Loucy (cell line): ENCODE data around the gene CEP128.

Source experiments
- H2AFZ ChIP-seq: fragments of 200-600 bp; sonication (generic); 2 replicates; pipeline ENCODE4 v1.6.0; 2016; ENCODE audit warnings: antibody characterized with exemption, mild to moderate bottlenecking, low read length, moderate library complexity
- H3F3A ChIP-seq: fragments of 200-600 bp; 2 replicates; pipeline ENCODE4 v1.6.0; 2016; ENCODE audit warnings: antibody characterized with exemption, low read depth, mild to moderate bottlenecking
- H3K27me3 ChIP-seq: fragments of 200-600 bp; sonication (generic); 2 replicates; pipeline ENCODE4 v1.6.1; 2014; ENCODE audit warnings: low read length, mild to moderate bottlenecking; ENCODE audit not compliant: insufficient read depth, poor library complexity, severe bottlenecking
- H3K36me3 ChIP-seq: fragments of 200-600 bp; sonication (generic); 2 replicates; pipeline ENCODE4 v1.6.1; 2016; ENCODE audit warnings: low read length; ENCODE audit not compliant: insufficient read depth
- H3K4me1 ChIP-seq: fragments of 200-600 bp; sonication (generic); 2 replicates; pipeline ENCODE4 v1.5.1; 2014; ENCODE audit warnings: low read length, mild to moderate bottlenecking; ENCODE audit not compliant: insufficient read depth, poor library complexity, severe bottlenecking
- H3K4me2 ChIP-seq: fragments of 200-600 bp; sonication (generic); 2 replicates; pipeline ENCODE4 v1.6.0; 2014; ENCODE audit warnings: antibody characterized with exemption, low read length, low read depth, mild to moderate bottlenecking; ENCODE audit not compliant: poor library complexity, severe bottlenecking
- H3K4me3 ChIP-seq: fragments of 200-600 bp; sonication (generic); 2 replicates; pipeline ENCODE4 v1.5.1; 2014; ENCODE audit warnings: low read length, mild to moderate bottlenecking, mixed read lengths; ENCODE audit not compliant: poor library complexity, severe bottlenecking
- H3K79me2 ChIP-seq: fragments of 200-600 bp; sonication (generic); 2 replicates; pipeline ENCODE4 v1.6.1; 2014; ENCODE audit warnings: low read length; ENCODE audit not compliant: insufficient read depth
- H3K9ac ChIP-seq: fragments of 200-600 bp; sonication (generic); 2 replicates; pipeline ENCODE4 v1.6.0; 2014; ENCODE audit warnings: mild to moderate bottlenecking, low read depth, low read length, moderate library complexity; ENCODE audit not compliant: poor library complexity, severe bottlenecking
- H3K9me2 ChIP-seq: fragments of 200-600 bp; sonication (generic); replicated peaks from 2 replicates; pipeline ENCODE4 v1.6.1; 2016; ENCODE audit warnings: low read depth, low read length, mixed read lengths
- H3K9me3 ChIP-seq: fragments of 200-600 bp; sonication (generic); 2 replicates; pipeline ENCODE4 v1.6.1; 2014; ENCODE audit warnings: mild to moderate bottlenecking, antibody characterized with exemption, low read length, low read depth; ENCODE audit not compliant: insufficient read depth
- H4K20me1 ChIP-seq: fragments of 200-600 bp; sonication (generic); 2 replicates; pipeline ENCODE4 v1.6.0; 2014; ENCODE audit warnings: antibody characterized with exemption, low read length, mild to moderate bottlenecking; ENCODE audit not compliant: insufficient read depth, poor library complexity, severe bottlenecking
- EZH2phosphoT487 ChIP-seq: fragments of 200-600 bp; IDR thresholded peaks from 2 replicates; pipeline ENCODE4 v1.6.1; 2018; ENCODE audit warnings: antibody characterized with exemption, mild to moderate bottlenecking, moderate library complexity, borderline replicate concordance
- TF ChIP-seq, protein P1 (sequence below): fragments of 200-600 bp; sonication (generic); conservative IDR thresholded peaks from 2 replicates; pipeline ENCODE4 v1.5.1; 2014; ENCODE audit warnings: mild to moderate bottlenecking, antibody characterized with exemption, low read length

CEP128 gene

DNA sequence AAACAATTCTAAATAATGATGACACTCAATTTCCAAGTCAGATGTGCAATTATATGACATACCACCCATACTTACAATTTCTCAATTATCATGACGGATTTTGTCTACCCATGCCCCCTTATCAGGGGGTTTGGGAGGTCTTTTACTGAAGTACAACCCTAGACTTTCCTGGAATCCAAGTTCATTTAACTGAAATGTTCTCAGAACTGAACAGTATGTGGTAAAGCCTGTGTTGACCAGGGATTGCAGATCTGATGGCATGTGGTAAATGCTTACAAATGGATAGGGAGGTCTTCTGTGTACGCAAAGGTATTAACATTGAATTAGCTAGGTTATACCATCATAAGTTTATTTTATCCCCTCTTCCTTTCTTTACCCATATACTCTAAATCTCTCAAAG, 281.8 kb downstream of the CEP128 start:
- Histone ChIP-seq H3K4me3 (no peak overlapping the region), H3F3A (no peaks in the 10 kb centered on the region), H3K79me2 (no peaks in the 10 kb centered on the region), H3K27me3 (no peaks in the 10 kb centered on the region), H3K9me3 (no peaks in the 10 kb centered on the region), H3K9me2 (no peaks in the 10 kb centered on the region), H2AFZ (no peak overlapping the region), H3K9ac (no peak overlapping the region), H3K4me1 (peaks cover 35% of the 10 kb centered on the region), H3K4me2 (no peak overlapping the region), H4K20me1 (no peaks in the 10 kb centered on the region), H3K36me3 (no peaks in the 10 kb centered on the region)
- TF ChIP-seq, protein P1, sequence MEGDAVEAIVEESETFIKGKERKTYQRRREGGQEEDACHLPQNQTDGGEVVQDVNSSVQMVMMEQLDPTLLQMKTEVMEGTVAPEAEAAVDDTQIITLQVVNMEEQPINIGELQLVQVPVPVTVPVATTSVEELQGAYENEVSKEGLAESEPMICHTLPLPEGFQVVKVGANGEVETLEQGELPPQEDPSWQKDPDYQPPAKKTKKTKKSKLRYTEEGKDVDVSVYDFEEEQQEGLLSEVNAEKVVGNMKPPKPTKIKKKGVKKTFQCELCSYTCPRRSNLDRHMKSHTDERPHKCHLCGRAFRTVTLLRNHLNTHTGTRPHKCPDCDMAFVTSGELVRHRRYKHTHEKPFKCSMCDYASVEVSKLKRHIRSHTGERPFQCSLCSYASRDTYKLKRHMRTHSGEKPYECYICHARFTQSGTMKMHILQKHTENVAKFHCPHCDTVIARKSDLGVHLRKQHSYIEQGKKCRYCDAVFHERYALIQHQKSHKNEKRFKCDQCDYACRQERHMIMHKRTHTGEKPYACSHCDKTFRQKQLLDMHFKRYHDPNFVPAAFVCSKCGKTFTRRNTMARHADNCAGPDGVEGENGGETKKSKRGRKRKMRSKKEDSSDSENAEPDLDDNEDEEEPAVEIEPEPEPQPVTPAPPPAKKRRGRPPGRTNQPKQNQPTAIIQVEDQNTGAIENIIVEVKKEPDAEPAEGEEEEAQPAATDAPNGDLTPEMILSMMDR, result no peak
- TF ChIP-seq EZH2phosphoT487, result no peak

DNA sequence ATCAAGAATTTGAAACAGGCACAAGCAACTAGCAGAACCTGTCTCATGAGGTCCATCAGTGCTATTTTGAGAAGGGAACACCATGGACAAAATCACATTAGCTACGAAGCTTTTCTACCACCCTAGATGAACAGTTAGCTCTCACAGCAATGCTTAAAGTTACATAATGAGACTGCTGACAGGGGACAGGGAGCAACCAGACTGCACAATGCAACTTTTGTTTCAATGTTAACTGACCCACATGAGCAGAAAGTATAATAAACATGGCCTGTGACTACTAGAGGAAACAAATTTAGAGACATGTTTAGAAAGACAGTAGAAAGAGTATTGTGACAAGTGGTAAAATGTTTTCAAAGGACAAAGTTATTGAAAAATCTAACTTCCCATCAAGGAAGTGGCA, 282.8 kb downstream of the CEP128 start:
- TF ChIP-seq, protein P1, result no peak
- no peak for TF ChIP-seq EZH2phosphoT487
- Histone ChIP-seq H3F3A (no peaks in the 10 kb centered on the region), H3K4me3 (no peak overlapping the region), H3K9me2 (no peaks in the 10 kb centered on the region), H3K36me3 (no peaks in the 10 kb centered on the region), H3K79me2 (no peaks in the 10 kb centered on the region), H3K9me3 (no peaks in the 10 kb centered on the region), H3K9ac (no peak overlapping the region), H3K4me1 (peaks cover 26% of the 10 kb centered on the region), H2AFZ (no peak overlapping the region), H4K20me1 (no peaks in the 10 kb centered on the region), H3K4me2 (no peak overlapping the region), H3K27me3 (no peaks in the 10 kb centered on the region)

DNA sequence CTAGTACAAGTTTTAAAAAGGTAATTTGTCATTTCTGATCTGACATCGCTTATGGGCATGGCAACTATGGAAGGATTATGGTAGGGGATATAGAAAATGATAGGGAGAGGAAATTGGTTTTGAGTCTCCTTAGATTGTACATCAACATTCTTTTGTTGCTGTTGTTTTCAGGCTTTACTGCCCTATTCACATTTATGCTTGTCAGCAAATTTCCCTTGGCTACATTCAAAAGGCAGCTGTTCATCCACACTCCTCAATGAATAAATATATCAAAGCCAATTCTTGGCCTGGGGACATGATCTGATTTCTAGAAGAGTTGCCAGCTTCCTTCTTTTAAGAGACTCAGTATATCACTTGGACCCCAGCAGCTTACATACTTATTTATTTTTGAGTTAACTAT, 283.4 kb downstream of the CEP128 start:
- no peaks in the 10 kb centered on the region for H3F3A ChIP-seq
- no peaks in the 10 kb centered on the region for H3K79me2 ChIP-seq
- peaks cover 24% of the 10 kb centered on the region for H3K4me1 ChIP-seq
- H2AFZ ChIP-seq, result no peak overlapping the region
- no peak overlapping the region for H3K4me2 ChIP-seq
- no peak overlapping the region for H3K4me3 ChIP-seq
- no peaks in the 10 kb centered on the region for H3K9me2 ChIP-seq
- H3K27me3 ChIP-seq, result no peaks in the 10 kb centered on the region
- TF ChIP-seq EZH2phosphoT487, result no peak
- TF ChIP-seq, protein P1, result no peak
- no peaks in the 10 kb centered on the region for H3K36me3 ChIP-seq
- H4K20me1 ChIP-seq, result no peaks in the 10 kb centered on the region
- no peak overlapping the region for H3K9ac ChIP-seq
- no peaks in the 10 kb centered on the region for H3K9me3 ChIP-seq
